Stimulated activated CD4-positive, alpha-beta T cell treated with anti-CD3 and anti-CD28 coated beads, Interleukin-2, amount 100 ng/mL, for 48 hours (primary cell): ENCODE measurements around the gene CES3.
"Not testable (repeated sequence)": the region's sequence is repeated elsewhere in the genome, so short reads cannot be mapped to it uniquely, and the experiment has no call there.

ENCODE experiments used
- DNase-seq, 2 donors: peaks; one replicate each; pipeline ENCODE4 v3.0.0-alpha.2; 2020

The CES3 gene

DNA sequence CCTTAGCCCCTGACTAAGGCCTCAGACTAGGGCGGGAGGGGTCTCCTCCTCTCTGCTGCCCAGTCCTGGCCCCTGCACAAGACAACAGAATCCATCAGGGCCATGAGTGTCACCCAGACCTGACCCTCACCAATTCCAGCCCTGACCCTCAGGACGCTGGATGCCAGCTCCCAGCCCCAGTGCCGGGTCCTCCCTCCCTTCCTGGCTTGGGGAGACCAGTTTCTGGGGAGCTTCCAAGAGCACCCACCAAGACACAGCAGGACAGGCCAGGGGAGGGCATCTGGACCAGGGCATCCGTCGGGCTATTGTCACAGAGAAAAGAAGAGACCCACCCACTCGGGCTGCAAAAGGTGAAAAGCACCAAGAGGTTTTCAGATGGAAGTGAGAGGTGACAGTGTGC, 12.7 kb downstream of the CES3 start:
- no peak for DNase-seq

- not testable (repeated sequence) for DNase-seq
Observed at GRCh38 chr16:66974156-66974931, 13.3 kb downstream of the CES3 start.

DNA sequence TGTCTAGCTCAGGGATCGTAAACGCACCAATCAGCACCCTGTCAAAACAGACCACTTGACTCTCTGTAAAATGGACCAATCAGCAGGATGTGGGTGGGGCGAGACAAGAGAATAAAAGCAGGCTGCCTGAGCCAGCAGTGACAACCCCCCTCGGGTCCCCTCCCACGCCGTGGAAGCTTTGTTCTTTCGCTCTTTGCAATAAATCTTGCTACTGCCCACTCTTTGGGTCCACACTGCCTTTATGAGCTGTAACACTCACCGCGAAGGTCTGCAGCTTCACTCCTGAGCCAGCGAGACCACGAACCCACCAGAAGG, 13.8 kb downstream of the CES3 start:
- peak; percentile 43 to 58 for DNase-seq

DNA sequence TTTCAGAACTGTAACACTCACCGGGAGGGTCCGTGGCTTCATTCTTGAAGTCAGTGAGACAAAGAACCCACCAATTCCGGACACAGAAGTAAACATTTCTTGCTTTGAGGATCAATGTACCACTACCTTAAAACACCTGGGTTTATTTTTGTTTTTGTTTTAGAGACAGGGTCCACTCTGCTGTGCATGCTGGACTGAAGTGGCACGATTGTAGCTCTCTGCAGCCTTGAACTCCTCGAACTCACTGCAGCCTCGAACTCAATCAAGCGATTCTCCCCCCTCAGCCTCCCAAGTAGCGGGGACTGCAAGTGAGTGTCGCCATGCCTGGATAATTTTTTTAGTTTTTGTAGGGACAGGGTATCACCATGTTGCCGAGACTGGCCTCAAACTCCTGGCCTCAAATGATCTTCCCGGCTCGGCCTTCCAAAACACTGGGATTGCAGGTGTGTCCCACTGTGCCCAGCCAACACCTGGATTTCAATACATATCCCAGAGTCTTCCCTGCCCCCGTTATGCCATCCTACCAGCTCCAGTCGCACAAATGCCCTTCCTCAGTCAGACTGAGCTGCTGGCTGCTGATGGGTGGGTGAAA, 14.3 kb downstream of the CES3 start:
- no peak for DNase-seq

GRCh38 chr16:66976746-66977145, 15.7 kb downstream of the CES3 start:
- DNase-seq, result no peak

GRCh38 chr16:66977341-66978113, 16.5 kb downstream of the CES3 start:
- DNase-seq, result peak; percentile 95

- DNase-seq, result no peak
Observed at GRCh38 chr16:66979011-66979717, 18.1 kb downstream of the CES3 start.

DNA sequence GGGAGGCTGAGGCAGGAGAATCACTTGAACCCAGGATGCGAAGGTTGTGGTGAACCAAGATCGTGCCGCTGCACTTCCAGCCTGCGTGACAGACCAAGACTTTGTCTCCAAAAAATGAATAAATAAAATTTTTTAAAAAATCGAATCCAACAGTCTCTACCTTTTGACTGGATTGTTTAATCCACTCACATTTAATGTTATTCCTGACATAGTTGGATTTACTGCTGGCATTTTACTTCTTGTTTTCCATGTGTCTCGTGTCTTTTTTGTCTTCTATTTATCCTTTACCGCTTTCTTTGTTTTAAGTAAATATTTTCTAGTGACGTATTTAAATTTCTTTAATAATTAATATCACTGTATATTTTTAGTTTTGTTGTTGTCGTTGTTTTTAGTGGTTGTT, 22.0 kb downstream of the CES3 start:
- no peak for DNase-seq

GRCh38 chr16:66984892-66985311, 23.8 kb downstream of the CES3 start:
- DNase-seq, result peak; percentile 59 to 61

- DNase-seq, result no peak
Observed at GRCh38 chr16:66986559-66986958, 25.5 kb downstream of the CES3 start.

- DNase-seq, result no peak
Observed at GRCh38 chr16:66988197-66988788, 27.2 kb downstream of the CES3 start, which contains the start of gene CES4A. TSS of gene CES4A (plus strand) at chr16:66988589. CDS start at chr16:66988773, 184 bp downstream.

GRCh38 chr16:66991545-66992077, 30.5 kb downstream of the CES3 start:
- DNase-seq, result no peak

DNA sequence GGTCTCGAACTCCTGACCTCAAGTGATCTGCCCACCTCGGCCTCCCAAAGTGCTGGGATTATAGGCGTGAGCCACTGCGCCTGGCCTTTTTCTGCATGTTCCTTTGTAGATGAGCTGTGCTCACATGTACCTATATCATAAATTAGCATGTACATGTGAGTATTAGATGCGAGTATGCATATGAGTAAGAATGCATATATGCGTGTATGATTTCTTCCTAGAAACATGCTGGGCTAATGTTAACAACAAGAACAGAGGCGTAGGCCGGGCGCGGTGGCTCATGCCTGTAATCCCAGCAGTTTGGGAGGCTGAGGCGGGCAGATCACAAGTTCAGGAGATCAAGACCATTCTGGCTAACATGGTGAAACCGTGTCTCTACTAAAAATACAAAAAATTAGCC, 32.5 kb downstream of the CES3 start:
- not testable (repeated sequence) for DNase-seq

DNA sequence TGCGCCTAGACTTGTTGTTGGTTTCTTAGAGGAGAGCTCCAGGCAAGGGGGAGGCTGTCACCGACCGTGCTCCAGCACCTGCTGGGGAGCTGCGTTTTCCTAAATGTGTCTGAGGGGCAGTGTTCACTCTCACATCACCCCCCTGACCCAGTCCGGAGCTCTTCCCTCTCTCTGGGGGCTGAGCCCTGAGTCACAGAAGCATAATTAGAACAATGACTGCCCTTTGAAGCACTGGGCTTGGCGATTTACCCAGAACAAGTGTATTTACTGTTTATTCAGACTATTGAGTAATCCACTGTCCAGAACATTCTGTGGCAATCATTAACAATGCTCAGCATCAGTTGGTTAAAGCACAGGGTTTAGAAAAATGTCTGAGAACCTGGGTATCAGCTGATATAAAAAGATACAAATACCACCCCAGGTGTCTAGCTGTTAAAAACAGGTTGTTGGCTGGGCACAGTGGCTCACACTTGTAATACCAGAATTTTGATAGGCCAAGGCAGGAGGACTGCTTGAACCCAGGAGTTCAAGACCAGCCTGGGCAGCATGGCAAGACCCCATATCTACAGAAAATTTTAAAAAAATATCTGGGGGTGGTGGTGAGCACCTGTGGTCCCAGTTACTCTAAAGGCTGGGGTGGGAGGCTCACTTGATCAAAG, 35.4 kb downstream of the CES3 start:
- DNase-seq, result no peak

GRCh38 chr16:66996983-66997358, 35.9 kb downstream of the CES3 start:
- no peak for DNase-seq

DNA sequence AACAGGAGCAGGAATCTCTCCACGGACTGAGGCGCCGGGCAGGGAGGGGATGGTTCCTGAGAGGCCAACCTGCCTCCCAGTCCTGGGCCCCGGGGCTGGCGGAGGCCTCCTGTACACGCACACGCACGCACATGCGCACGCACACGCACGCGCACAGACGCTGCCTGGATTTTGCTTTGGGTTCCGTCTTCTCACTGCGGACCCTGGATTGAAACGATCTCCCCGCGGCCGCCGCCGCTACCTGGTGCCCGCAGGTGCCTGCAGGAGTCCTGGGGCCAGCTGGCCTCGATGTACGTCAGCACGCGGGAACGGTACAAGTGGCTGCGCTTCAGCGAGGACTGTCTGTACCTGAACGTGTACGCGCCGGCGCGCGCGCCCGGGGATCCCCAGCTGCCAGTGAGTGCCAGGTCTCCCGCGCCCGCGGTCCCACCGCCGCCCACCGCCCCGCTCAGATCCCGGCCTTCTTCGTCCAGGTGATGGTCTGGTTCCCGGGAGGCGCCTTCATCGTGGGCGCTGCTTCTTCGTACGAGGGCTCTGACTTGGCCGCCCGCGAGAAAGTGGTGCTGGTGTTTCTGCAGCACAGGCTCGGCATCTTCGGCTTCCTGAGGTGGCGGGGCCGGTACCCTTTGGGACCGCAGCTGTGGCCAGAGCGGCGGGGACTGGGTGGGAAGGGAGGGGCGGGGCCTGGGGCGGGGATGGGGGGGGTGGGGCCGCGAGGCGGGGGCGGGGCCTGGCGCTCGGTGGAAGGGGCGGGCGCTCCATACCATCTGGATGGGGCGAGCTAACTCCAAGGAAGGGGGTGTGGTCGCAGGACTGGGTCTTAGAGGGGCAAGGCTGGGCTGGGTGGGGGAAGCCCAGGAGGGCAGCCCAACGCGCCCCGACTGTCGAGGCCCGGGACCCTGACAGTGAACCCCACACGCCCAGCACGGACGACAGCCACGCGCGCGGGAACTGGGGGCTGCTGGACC, 39.6 kb downstream of the CES3 start:
- DNase-seq, result peak; percentile 42 to 51

DNA sequence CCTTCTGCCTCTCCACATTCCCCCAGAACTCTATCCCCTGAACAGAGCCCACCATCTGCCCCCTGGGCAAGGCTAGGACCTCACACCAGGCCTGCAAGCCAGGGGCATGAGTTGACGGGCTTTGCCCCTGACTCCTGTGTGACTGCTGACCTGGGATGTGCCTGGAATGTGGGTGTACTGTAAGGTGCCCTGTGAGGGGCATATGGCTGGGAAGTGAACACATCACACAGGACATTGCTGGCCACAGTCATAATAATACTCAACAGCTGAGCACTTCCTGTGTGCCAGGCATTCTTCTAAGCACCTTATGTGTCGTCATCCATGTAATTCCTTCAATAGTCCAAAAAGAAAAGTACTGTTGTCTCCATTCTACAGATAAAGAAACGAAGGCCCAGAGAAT, 40.7 kb downstream of the CES3 start:
- no peak for DNase-seq

DNA sequence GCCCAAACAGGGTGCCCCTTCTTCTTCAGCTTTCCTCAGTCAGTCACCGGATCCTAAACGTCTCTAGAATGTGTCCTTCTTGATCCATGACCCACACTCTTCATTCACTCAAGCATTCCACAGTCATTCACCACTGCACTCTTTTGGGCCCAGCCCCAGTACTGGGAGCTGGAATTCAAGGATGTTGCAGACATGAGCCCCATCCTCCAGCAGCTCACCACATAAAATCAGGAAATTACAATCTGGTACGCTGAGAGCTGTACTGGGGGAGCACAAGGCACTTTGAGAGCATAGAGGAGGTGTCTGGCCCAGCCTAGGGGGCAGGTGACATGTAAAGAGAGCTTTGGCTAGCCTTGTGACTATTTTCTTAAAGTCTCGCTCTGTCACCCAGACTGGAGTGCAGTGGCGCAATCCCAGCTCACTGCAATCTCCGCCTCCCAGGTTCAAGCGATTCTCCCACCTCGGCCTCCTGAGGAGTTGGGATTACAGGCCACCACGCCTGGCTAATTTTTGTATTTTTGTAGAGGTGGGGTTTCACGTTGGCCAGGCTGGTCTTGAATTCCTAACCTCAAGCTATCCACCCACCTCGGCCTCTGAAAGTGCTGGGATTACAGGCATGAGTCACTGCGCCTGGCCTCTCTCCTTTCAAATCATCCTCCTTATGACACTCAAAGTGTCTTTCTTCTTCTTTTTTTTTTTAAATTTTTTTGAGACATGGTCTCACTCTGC, 46.0 kb downstream of the CES3 start:
- DNase-seq, result no peak

- DNase-seq, result no peak
Observed at GRCh38 chr16:67009158-67009557, 48.1 kb downstream of the CES3 start.

DNA sequence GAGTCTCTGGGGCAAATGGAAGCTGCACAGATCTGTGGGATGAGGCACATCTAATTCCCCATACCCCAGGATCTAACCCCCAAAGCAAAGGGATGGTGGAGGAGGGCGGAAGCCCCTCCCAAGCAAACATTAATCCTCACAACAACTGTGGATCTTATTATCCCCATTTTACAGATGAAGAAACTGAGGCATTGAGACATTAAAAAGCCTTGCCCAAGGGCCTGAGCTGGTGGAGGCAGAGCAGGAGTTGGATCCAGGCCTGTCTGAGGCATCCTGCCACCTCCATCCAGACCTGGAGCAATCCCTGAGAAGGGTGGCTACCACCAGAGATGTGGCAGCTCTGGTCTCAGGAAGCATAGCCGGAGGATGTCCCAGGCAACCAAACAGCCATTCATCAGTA, 50.2 kb downstream of the CES3 start:
- no peak for DNase-seq
